GM13977 (cell line): ENCODE data around the gene ZNF674.
"Not testable (repeated sequence)": the region's sequence is repeated elsewhere in the genome, so short reads cannot be mapped to it uniquely, and the experiment has no call there.

ENCODE experiments used
- DNase-seq: peaks from one replicate; pipeline ENCODE4 v3.0.0; 2012; ENCODE audit warnings: low spot score
- CTCF ChIP-seq: IDR thresholded peaks from 2 replicates; pipeline ENCODE4 v1.5.1; 2012; ENCODE audit warnings: mild to moderate bottlenecking, control low read depth; ENCODE audit not compliant: insufficient read depth; ENCODE audit errors: extremely low read depth, missing control alignments
- in situ Hi-C: fragments of 300-500 bp; cut with MboI; formaldehyde crosslinking; loops from one replicate; pipeline ENCODE4 v1.12.0; 2022; ENCODE audit warnings: low sequenced_read_pairs, low pct_unique_long_range_greater_than_20kb, mixed read lengths, inconsistent platforms; ENCODE audit not compliant: unreplicated experiment

ZNF674 gene

GRCh38 chrX:46463682-46464081 lies 81.5 kb downstream of the ZNF674 start:
- TF ChIP-seq CTCF, result no peak
- in situ Hi-C loops, result no loop called here
- DNase-seq, result no peak

- no peak for DNase-seq
- TF ChIP-seq CTCF, result no peak
- in situ Hi-C loops, result no loop called here
Measured at GRCh38 chrX:46461660-46462191, 83.5 kb downstream of the ZNF674 start.

GRCh38 chrX:46460801-46461659 lies 84.2 kb downstream of the ZNF674 start:
- in situ Hi-C loops, DNase-seq: not testable (repeated sequence)

GRCh38 chrX:46459603-46460002 lies 85.6 kb downstream of the ZNF674 start:
- in situ Hi-C loops, result no loop called here
- TF ChIP-seq CTCF, result no peak
- DNase-seq, result no peak

GRCh38 chrX:46456125-46456922 lies 88.9 kb downstream of the ZNF674 start:
- in situ Hi-C loops, result no loop called here
- no peak for TF ChIP-seq CTCF
- no peak for DNase-seq
